GM19324 (cell line): ENCODE measurements around the gene PIGBOS1.
A peak's percentile ranks its signal among the peaks of the same experiment; 100 is the strongest.
"Not testable (repeated sequence)": the region's sequence is repeated elsewhere in the genome, so short reads cannot be mapped to it uniquely, and the experiment has no call there.

Source experiments
- ATAC-seq: cut with Tn5 transposase; IDR thresholded peaks from one replicate; pipeline ENCODE4 v1.9.1; 2021; ENCODE audit warnings: mild to moderate bottlenecking, moderate library complexity; ENCODE audit not compliant: unreplicated experiment, low FRiP score

Gene PIGBOS1

GRCh38 chr15:55302801-55303200 is 16.1 kb downstream of the PIGBOS1 start:
- ATAC-seq = not testable (repeated sequence)

- no peak for ATAC-seq
Observed at GRCh38 chr15:55297315-55297714, 21.6 kb downstream of the PIGBOS1 start.

- peak; percentile 72 for ATAC-seq
Observed at GRCh38 chr15:55290528-55291057, 28.3 kb downstream of the PIGBOS1 start.

- ATAC-seq = peak; percentile 79
Observed at GRCh38 chr15:55289746-55290527, 29.0 kb downstream of the PIGBOS1 start, which contains the start of gene RAB27A. TSS of gene RAB27A (minus strand) at chr15:55289813. CDS start at chr15:55234934, 54,879 bp downstream.

- peak; percentile 40 for ATAC-seq
Observed at GRCh38 chr15:55289011-55289745, 29.7 kb downstream of the PIGBOS1 start.

- ATAC-seq = no peak
Observed at GRCh38 chr15:55288006-55288717, 30.8 kb downstream of the PIGBOS1 start.

GRCh38 chr15:55286442-55287189 is 32.3 kb downstream of the PIGBOS1 start:
- not testable (repeated sequence) for ATAC-seq

- no peak for ATAC-seq
Observed at GRCh38 chr15:55284426-55284825, 34.5 kb downstream of the PIGBOS1 start.

GRCh38 chr15:55283379-55284147 is 35.4 kb downstream of the PIGBOS1 start:
- no peak for ATAC-seq

- ATAC-seq = no peak
Observed at GRCh38 chr15:55282284-55282833, 36.6 kb downstream of the PIGBOS1 start.

GRCh38 chr15:55281517-55282228 is 37.2 kb downstream of the PIGBOS1 start:
- ATAC-seq = no peak

GRCh38 chr15:55280589-55280988 is 38.3 kb downstream of the PIGBOS1 start:
- ATAC-seq = not testable (repeated sequence)

GRCh38 chr15:55279746-55280351 is 39.1 kb downstream of the PIGBOS1 start:
- peak; percentile 92 for ATAC-seq

GRCh38 chr15:55279100-55279745 is 39.7 kb downstream of the PIGBOS1 start:
- ATAC-seq = no peak

- no peak for ATAC-seq
Observed at GRCh38 chr15:55277715-55278114, 41.2 kb downstream of the PIGBOS1 start.

- peak; percentile 25 for ATAC-seq
Observed at GRCh38 chr15:55277116-55277564, 41.8 kb downstream of the PIGBOS1 start.

GRCh38 chr15:55276324-55276723 is 42.6 kb downstream of the PIGBOS1 start:
- no peak for ATAC-seq
